HG02623 (cell line): Measurements from ENCODE around the gene ROBO2.

Experiments
- ATAC-seq: cut with Tn5 transposase; IDR thresholded peaks from one replicate; pipeline ENCODE4 v1.9.1; 2021; ENCODE audit warnings: moderate library complexity; ENCODE audit not compliant: unreplicated experiment

Gene ROBO2, protein sequence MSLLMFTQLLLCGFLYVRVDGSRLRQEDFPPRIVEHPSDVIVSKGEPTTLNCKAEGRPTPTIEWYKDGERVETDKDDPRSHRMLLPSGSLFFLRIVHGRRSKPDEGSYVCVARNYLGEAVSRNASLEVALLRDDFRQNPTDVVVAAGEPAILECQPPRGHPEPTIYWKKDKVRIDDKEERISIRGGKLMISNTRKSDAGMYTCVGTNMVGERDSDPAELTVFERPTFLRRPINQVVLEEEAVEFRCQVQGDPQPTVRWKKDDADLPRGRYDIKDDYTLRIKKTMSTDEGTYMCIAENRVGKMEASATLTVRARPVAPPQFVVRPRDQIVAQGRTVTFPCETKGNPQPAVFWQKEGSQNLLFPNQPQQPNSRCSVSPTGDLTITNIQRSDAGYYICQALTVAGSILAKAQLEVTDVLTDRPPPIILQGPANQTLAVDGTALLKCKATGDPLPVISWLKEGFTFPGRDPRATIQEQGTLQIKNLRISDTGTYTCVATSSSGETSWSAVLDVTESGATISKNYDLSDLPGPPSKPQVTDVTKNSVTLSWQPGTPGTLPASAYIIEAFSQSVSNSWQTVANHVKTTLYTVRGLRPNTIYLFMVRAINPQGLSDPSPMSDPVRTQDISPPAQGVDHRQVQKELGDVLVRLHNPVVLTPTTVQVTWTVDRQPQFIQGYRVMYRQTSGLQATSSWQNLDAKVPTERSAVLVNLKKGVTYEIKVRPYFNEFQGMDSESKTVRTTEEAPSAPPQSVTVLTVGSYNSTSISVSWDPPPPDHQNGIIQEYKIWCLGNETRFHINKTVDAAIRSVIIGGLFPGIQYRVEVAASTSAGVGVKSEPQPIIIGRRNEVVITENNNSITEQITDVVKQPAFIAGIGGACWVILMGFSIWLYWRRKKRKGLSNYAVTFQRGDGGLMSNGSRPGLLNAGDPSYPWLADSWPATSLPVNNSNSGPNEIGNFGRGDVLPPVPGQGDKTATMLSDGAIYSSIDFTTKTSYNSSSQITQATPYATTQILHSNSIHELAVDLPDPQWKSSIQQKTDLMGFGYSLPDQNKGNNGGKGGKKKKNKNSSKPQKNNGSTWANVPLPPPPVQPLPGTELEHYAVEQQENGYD (N-terminal part only)

DNA sequence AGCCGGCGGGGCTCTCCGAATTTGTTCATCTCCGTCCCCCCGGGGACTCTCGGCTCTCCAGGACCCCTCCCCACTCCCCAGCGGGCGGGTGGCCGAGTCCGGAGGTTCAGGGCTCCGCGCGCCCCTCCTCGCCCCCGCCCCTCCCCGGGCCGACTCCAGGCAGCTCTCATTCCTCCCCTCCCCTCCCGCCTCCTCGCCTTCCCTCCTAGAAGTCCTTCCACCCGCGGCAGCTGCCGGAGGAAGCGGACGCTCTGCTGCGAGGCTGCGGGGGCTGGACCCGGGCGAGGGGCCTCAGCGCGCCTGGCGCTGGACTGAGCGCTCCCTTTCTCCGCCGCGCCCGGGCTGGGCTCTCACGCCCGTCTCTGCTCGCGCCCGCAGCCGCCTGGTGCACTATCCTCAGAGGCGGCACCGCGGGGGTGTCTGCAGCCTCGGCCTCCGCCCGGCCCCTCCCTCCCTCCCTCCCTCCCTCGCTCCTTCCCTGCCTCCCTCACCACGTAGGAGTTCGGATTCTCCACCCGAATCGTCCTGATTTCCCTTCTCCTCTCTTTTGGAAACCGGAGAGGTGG, at the start of gene ROBO2:
ROBO2 (plus strand) TSS at position 494 of the 566 bp plus-strand sequence. CDS start 687 bp downstream, outside the sequence.
- no peak for ATAC-seq

DNA sequence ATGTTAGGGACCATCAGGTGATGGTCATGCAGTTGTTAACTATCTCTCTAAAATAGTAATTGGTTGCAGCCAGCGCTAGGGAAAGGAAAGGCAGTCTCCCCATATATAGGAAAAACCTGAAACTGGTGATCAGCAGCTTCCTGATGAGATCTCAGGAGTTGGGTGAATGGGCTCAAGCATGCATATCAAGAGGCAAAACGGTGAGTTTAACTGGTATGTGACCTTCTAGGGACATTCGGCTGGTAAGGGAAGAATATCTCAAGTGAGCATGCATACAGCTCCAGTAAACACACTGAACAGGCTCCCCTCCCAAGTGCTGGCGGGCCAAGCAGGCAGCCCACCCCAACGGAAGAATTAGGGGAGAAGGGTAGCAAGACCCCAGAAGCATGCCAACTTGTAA, 49.3 kb upstream of the ROBO2 start:
- no peak for ATAC-seq

DNA sequence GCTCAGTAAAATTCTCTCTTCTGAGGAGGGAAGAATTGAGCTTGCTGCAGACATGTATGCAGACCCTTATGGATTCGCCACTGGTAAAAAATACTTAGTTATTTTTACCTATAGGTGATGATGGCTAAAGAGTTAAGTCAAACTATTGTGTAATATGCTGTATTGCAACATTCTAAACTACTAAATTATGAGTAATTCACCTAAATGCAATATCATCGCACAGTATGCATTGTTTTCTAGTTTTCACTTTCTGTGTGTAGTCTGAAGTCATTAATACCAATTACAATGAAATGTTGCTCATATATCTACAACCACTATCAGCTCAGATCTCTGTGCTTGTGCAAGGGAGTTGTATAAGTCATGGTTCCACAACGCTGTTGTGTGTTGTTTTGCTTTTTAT, 48.7 kb upstream of the ROBO2 start:
- ATAC-seq: no peak

DNA sequence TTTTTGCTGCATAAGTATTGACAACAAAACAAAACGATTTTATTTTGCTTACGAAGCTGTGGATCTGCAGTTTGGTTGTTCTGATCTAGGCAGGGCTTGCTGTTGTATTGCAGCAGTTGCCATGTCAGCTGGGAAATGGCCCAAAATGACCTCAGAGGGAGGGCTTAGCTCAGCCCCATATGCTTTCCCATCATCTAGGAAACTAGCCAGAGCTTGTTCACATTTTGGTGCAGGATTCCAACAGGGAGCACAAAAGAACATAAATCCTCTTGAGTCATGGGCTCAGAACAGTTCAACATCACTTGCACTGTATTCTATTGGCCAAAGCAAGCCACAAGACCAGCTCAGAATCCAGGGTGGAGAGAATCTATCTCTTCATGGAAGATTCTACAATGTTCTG, 42.2 kb upstream of the ROBO2 start:
- ATAC-seq: no peak

DNA sequence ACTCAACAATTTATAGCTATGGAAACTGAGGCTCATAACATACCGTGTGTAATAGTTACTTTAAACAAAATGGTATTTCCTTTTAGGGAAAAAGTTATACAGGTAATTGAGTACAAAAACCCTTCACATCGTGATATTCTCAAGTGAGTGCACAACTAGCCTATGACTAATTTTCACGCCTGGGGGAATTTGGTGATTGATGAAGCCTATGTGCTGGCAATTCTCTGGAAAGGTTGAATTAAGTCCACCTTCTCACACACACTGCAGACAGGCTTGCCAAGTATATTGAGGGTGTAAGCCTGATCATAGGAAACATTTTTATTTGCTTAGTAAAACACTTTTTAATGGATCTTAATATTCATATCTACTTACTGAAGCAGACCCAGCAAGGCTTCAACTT, 41.3 kb upstream of the ROBO2 start:
- no peak for ATAC-seq

DNA sequence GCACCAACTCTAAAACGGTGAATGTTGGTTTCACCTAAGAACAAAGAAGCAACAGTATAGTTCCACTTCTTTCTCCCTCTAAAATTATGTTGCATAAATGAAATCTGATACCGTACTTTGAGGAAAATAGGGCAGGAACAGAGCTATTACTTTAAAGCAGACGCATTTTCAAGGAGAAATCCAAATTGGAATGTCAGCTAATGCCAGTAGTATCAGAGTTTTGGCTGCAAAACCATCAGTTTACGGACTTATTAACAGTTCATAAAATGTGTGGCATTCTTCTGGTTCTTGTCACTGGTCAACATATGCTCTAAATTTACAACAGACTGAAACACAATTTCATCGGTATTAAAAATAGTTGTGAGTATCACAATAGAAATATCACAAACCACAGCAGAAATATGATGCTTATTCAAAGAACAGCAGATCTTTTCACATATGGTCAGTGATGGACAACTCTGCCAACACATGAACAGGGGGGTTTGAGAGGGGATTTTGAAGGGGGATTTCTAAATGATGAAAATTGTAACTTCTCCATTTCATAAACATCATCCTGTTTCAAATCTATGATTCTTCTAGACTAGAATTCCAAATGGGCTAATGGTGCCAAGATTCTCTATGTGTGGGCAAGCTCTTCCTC, 38.7 kb upstream of the ROBO2 start:
- no peak for ATAC-seq

DNA sequence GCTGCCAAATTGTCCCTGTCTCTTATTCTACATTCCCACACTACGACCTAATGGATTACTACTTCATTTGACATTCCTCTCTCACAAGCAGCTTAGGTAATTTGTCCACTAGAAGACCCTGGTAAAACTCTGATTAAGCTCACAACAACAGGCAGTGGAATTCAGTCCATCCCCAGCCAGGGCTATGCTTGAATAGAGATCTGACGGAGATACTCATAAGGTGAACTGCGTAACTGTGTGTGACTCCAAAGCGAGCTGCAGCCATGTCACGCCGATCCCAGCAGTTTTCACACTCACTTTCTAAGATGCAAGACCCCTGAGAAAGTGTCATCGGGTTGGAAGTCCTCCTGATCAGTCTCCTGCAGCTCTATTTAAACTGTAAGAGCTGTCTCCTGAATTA, 25.7 kb upstream of the ROBO2 start:
- ATAC-seq: no peak

DNA sequence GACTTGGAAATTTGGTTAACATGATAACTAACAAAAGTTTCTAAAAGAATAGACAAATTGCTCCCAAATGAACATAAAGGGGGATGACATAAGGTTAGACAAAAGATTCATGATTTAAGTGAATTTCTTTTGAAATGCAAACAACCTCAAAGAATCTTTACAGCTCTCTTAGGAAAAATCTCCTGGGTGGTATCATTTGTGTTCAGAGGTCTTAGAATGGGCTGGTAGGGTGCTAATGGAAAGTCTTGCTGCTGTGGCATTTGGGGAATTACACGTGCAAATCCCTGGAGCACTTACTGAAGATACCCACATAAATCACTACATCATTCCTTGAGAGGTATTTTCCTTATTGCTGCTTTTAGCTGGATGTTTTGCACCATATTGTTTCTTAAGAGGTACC, 14.4 kb upstream of the ROBO2 start:
- no peak for ATAC-seq

DNA sequence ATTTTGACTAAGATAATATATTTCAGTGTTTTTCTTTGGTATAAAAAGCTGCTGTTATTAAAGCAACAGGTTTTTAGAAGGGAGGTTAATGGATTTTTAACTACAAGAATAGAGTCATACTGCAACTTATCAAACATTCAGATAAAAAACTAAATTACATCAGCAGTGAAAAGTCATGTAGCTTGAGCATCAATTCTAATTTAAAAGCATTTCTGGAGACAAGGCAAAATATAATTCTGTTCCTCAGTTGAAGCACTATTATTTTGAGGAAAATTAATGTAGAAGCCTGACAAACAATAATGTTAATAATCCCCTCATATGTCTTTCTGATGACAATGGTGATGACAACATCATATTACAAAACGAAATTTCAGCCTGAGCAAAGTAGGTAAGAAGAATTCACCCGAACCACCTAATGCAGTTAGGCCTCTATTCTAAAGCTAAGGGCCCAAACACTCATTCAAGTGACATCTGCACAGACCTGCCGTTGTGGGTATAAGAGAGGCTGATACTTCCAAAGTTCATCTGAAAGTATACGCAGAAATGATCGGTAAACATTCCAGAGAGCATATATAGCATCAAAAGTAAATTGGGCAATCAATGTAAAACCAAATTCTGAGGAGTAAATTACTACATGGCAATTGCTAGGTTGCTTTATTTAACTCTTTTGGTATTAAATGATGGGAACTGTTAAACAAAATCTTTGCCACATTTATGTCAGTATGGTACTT, 12.8 kb upstream of the ROBO2 start:
- ATAC-seq: no peak

DNA sequence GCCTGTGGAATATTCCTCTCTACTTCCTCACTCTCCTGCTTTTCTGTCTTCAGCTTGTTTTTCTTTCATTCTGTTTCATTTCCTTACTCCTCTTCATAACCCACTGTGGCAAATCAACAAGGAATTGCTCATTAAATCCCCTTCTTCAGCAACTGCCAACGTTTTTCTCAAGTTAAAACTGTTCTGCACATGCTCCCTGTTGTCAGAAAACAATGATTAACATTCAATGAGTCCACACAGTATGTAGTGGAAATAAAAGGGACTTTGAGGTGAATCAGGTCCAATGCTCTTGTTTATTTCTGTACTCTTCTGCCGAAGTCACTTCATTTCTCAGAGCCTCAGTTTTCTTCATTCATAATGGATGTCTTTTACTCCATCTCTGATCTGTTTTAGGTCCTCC, 11.9 kb upstream of the ROBO2 start:
- no peak for ATAC-seq

DNA sequence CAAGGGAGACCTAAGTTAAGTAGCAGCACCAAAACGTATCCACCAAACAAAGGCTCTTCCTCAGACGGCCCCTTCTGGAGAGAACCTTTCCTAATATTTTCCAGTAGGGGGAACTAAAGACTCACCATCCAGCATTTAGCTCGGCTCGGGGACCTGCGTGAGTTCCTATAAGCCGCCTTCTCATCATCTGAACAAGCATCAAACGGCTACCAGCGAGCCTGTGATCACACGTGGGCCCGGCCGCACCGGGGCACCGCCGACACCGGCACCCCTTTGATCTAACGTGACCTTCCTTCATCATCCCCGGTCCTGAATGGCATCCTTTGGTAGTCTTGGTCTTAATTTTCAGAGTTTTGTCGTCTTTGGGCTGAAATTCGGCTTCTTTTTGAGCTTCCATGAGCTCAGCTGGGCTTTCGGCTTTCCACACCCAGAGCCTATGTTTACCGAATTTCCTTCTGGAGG, 1.4 kb upstream of the ROBO2 start:
- no peak for ATAC-seq

DNA sequence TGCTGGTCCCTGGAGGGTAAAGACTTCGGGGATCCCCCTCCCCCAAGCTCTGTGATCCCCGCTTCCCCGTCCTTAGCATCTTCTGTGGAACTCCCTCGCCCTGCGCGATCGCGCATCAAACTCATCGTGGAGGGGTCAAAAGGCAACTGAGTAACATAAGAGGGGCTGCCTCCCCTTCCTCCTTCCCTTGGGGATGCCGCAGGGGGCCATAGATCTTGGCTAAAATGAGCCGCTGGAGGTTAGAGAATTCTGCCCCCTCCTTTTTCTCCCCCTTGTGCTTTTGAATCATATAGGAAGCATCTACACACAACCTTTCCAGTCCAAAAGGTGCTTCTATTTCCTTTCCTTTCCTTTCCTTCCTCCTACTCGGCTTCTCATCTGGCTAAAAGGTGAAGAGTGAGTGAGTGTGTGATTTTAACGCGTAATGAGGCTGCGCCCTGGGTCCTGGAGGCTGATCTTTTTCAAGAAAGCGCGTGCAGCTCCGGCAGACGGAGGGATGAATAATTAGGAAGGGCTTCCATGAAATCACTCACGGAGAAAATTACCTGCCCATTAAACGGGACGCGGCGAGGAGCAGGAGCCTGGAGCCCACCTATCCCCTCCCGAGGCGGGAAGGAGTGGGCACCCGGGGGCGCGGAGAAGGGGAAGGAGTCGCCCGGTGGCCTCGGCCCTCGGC, 831 bp upstream of the ROBO2 start:
- ATAC-seq: no peak

DNA sequence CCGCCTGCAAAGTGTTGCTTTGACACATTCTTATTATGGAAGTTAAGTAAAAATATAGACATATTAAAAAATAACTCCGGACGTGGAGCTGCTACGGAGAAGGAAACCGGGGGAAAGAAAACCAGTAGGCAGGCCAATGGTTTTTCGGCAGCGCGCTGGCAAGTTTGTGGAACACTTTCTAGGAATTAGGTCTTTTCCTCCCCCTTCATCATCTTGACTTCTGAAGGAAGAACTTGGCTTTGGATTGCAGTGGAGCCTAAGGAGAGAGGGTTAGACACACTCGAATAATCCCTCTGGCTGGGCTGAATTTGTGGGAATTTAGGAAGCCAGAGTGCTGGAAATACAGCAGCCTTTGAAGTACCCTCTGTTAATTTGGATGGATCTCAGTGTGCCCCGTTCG, 317 bp downstream of the ROBO2 start:
- no peak for ATAC-seq

DNA sequence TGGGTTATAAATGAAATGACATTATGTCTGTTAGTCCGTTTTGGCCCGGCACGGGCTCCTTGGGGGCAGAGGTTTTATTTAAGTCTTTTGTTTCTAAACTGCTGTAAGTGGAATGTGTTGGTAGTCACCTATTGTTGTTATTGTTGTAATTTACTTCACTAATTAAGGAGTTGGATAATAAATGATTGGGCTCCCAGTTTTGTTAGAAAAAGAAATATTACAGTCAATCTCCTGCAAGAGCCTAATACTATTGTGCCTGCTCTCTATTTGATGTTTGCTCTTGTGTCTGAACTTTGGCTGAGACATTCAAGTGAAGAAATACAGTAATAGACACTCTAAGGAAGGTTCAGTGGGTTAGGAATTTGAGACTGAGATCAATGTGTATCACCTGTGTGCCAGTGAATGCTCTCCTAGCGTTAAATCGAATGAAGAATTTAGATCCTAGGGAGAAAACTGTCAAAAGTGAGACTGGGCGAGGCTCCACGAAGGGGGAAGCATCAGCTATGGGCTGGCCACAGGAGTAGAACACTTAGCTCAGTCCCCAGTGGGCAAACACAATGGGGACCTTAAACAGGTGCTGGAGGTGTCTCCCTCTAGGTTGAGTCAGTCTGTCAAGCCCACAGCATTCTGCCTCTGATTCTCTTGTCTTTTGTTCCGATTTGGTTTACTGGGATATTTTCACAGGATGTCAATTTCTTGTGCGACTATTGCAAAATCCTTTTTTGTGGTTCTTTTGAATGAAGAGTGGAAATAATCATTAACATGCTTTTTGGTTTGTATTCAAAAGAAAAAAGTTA, 1.2 kb downstream of the ROBO2 start:
- no peak for ATAC-seq

DNA sequence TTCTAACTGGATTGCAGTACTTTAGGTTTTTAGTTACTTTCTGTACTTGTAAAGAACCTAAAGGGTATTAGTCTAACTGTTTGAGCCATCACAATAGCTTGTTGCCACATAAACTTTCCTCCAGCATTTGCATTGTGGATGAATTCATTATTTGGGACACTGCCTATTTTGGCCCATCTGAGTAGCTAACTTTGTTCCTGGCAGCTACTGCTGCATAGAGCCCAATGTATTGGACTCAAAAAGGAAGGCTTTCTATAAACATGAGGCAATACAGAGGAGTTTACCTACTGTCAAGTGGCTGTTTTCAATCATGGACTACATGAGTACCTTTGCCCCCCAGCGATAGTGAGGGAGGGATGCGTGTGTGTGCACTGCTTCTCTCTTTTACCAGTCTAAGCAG, 1.9 kb downstream of the ROBO2 start:
- no peak for ATAC-seq

DNA sequence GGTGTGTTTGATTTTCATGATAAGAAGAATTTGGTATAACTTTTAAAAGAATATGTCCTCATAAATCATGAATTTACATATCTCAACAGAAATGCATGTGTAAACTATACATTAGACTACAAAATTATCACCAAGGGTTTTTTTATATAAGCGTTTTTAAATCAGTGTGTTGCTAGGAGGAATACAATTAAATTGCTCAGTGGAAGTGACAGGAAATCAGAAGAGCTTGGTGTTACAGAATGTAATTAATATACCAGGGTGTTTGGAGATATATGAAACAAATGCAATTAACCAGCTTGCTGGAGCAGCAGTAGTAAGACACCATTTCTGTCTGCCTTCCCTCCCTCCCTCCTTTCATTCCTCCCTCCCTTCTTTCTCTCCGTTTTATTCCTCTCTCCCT, 2.4 kb downstream of the ROBO2 start:
- ATAC-seq: no peak

DNA sequence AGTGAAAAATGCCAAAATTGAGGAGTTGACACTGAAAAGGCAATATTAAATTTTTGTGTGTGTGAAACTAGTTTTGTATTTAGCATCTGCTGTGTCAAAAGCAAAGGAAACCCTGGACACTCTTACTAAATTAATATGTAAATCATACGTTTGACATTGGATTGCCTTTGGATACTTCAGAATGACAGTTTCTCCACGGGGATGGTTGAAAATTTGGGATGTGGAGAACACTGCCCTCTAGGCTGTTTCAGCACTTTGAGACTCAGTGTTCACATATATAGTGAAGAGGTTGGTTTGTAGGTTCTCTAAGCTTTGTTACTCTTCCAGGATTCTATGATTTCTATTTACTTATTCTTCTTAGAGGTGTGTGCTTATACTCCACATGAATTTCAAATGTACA, 3.0 kb downstream of the ROBO2 start:
- ATAC-seq: no peak

DNA sequence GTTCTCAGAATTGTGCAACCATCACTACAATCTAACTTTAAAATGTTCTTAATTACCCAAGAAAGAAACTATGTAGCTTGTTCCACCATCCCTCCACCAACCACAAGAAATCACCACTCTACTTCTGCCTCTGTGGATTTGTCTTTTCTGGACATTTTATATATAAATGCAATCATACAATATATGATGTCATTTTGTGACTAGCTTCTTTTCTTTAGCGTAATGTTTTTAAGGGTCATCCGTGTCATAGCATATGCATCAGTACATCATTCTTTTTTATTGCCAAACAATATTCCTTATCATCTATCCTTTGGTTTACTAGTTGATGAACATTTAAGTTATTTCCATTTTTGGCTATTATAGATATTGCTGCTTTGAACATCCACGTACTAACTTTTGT, 5.8 kb downstream of the ROBO2 start:
- ATAC-seq: no peak

DNA sequence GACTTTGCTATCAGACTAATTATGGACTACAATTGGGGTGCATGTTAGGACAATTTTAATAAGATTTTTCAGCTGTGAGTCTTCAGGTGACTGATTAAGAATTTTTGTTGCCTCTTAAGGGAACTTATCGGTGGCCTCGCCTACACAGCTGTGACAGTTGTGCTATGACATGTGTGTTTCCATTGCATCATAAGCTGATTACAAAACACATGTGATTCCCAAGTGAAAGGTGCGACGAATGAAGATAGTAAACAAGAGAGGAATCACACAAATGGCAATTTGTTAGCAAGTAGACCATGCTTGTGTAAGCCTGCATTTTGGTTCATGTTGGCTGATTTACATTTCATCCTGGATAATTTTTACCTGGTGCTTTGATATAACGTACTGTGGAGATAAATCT, 8.3 kb downstream of the ROBO2 start:
- no peak for ATAC-seq
